Naive thymus-derived CD8-positive, alpha-beta T cell (primary cell): ENCODE results near the gene SH2D1A. TPM values are rescaled to one million over a fixed set of nuclear protein-coding genes. Genes with fewer than 3 reads are reported as not detected.
"Not testable (repeated sequence)": the region's sequence is repeated elsewhere in the genome, so short reads cannot be mapped to it uniquely, and the experiment has no call there.

Experiments used
- ATAC-seq, 2 donors: fragments of 150-1000 bp; cut with Tn5 transposase in 1 of 2; sonication (Bioruptor Pico), chemical (Tn5 transposase) in 1 of 2; 1 replicate in 1 of 2; 2 replicates in 1 of 2; pipeline ENCODE4 v1.10.0; 2021; ENCODE audit warnings: mild to moderate bottlenecking in 2 of 2, moderate library complexity in 2 of 2
- POLR2A ChIA-PET: fragments of 350-600 bp; sonication (Branson Sonifier 250); formaldehyde crosslinking; loops from one replicate; lab custom pipeline; 2021; ENCODE audit warnings: antibody characterized with exemption; lab: Charles Lee
- DNase-seq, 10 donors: peaks; one replicate each; pipeline versions ENCODE4 v3.0.0 to v3.0.0-alpha.2; 2020 to 2022
- H3K27ac Mint-ChIP-seq, 10 donors: one replicate each; pipeline ENCODE4 v1.8.0; 2020 to 2022; ENCODE audit warnings: mild to moderate bottlenecking in 10 of 10, mixed read lengths in 10 of 10, moderate library complexity in 4 of 10, inconsistent platforms in 1 of 10
- H3K27me3 Mint-ChIP-seq, 5 donors: one replicate each; pipeline ENCODE4 v1.8.0; 2021 to 2022; ENCODE audit warnings: mixed read lengths in 5 of 5
- H3K36me3 Mint-ChIP-seq, 3 donors: one replicate each; pipeline ENCODE4 v1.8.0; 2020 to 2022; ENCODE audit warnings: mixed read lengths in 3 of 3, mild to moderate bottlenecking in 2 of 3, inconsistent platforms in 1 of 3
- H3K4me1 Mint-ChIP-seq, 4 donors: one replicate each; pipeline ENCODE4 v1.8.0; 2021 to 2022; ENCODE audit warnings: mixed read lengths in 4 of 4
- H3K4me3 Mint-ChIP-seq, 10 donors: one replicate each; pipeline ENCODE4 v1.8.0; 2020 to 2022; ENCODE audit warnings: mild to moderate bottlenecking in 10 of 10, mixed read lengths in 10 of 10, moderate library complexity in 6 of 10, inconsistent platforms in 1 of 10
- H3K9me3 Mint-ChIP-seq, 9 donors: one replicate each; pipeline ENCODE4 v1.8.0; 2020 to 2022; ENCODE audit warnings: mixed read lengths in 9 of 9, mild to moderate bottlenecking in 3 of 9, inconsistent platforms in 1 of 9, moderate library complexity in 1 of 9
- polyA plus RNA-seq, 3 donors: library from polyadenylated mRNA; unstranded; fragments of 300-500 nt; fragmentation: Illumina TruSeq; gene quantifications; one replicate each; pipeline ENCODE4 v1.2.3, GENCODE V29; 2021
- total RNA-seq, 8 experiments: library from RNA in 2 of 8; stranded (reverse) in 2 of 8; gene quantifications; one replicate each; pipeline ENCODE4 v1.2.3 and lab custom pipeline; 2021 to 2026

Gene SH2D1A
- total and polyA plus RNA-seq, 5 experiments from 2014 or later: 32.4 to 92.7 (median 38.6) TPM

- DNase-seq (no peak), ATAC-seq (no peak)
- Mint-ChIP-seq H3K36me3 (no peaks in the 10 kb centered on the region), H3K9me3 (no peaks in the 10 kb centered on the region), H3K27me3 (no peaks in the 10 kb centered on the region), H3K4me3 (no peak overlapping the region), H3K4me1 (peaks cover 0 to 8% (median 2%) of the 10 kb centered on the region in 4 donors), H3K27ac (peak overlapping the region in 1 of 10 donors; percentile 37)
- POLR2A ChIA-PET: no interaction called here
Measured at GRCh38 chrX:124405868-124406267, 59.5 kb downstream of the SH2D1A start.

DNA sequence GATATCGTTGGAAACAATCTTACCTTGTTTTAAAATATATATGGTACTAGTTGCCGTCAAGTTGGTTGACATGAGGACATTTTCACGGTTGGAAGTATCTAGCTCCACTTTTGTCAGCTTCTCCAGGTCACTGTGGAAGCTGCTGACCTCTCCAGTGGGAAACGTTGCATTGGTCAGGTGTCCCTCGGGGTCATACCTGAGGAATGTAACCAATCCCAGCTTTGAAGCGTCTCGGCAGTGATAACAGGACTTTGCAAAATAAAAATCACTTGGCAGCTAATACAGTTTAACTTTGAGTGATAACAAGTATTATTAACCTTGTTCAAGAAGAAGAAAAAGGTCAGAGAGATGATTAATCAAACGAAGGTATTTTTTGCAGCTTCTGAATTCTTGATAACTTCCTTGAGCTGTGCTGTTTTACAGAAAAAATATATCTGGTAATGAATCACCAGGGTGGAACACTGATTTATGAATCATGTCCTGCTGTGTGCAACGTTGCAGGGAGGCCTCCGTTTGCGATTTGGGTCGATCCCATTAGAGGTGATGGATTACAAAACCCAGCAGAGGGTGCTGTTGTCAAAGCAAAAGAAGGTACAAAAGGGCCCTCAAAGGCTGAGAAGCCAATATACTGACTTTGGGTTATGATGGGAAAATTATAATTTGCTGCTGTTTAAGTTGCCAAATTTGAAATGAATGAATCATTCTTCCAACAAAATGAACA lies 60.1 kb downstream of the SH2D1A start:
- no peak overlapping the region for H3K27ac Mint-ChIP-seq
- peak in 9 of 10 donors; percentile 16 to 67 (median 48) for DNase-seq
- H3K36me3 Mint-ChIP-seq: no peaks in the 10 kb centered on the region
- no peaks in the 10 kb centered on the region for H3K27me3 Mint-ChIP-seq
- peaks cover 0 to 8% (median 2%) of the 10 kb centered on the region in 4 donors for H3K4me1 Mint-ChIP-seq
- H3K4me3 Mint-ChIP-seq: no peak overlapping the region
- ATAC-seq: peak; percentile 61 to 74
- POLR2A ChIA-PET: no interaction called here
- no peaks in the 10 kb centered on the region for H3K9me3 Mint-ChIP-seq

DNA sequence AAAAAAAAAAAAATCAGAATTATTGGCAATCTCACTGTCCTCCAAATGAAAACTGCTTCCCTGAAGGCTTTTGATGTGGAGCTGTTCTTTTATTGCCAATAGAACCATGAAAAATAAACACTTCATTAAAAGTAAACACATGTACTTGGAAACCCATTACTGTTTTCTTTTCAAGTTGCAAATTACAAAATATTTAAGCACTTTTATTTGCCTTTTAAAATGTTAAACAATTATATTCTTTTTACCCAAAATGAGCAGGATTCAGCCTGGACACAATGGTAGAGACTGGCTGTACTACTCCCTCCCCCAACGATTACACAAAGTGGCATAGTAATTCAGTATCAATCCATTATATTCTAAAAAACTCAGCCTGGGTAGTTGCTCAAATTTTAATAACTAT lies 60.9 kb downstream of the SH2D1A start:
- ATAC-seq (no peak), DNase-seq (no peak)
- Mint-ChIP-seq H3K27ac (no peak overlapping the region), H3K27me3 (no peaks in the 10 kb centered on the region), H3K4me3 (no peak overlapping the region), H3K36me3 (no peaks in the 10 kb centered on the region), H3K9me3 (no peaks in the 10 kb centered on the region), H3K4me1 (peaks cover 0 to 8% (median 2%) of the 10 kb centered on the region in 4 donors)
- POLR2A ChIA-PET: no interaction called here

DNA sequence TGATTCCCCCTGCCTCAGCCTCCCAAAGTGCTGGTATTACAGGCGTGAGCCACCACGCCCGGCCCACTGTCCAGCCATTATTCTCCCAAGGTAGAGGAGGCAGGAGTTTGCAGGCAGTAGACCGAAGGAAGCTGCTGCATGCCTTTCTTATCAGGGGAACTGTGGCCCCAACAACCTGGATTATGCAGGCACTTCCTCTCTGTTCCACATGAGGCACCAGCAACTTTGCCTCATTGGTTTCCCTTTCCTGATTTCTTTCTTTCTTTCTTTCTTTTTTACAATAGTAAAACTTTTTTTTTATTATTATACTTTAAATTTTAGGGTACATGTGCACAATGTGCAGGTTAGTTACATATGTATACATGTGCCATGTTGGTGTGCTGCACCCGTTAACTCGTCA lies 62.0 kb downstream of the SH2D1A start:
- H3K4me1 Mint-ChIP-seq, H3K36me3 Mint-ChIP-seq, POLR2A ChIA-PET, DNase-seq, H3K27me3 Mint-ChIP-seq, ATAC-seq, H3K4me3 Mint-ChIP-seq, H3K27ac Mint-ChIP-seq, H3K9me3 Mint-ChIP-seq: not testable (repeated sequence)

- Mint-ChIP-seq H3K9me3 (no peaks in the 10 kb centered on the region), H3K36me3 (peaks cover 0 to 4% (median 4%) of the 10 kb centered on the region in 3 donors), H3K27me3 (no peaks in the 10 kb centered on the region), H3K27ac (no peak overlapping the region), H3K4me3 (no peak overlapping the region), H3K4me1 (no peaks in the 10 kb centered on the region)
- DNase-seq (no peak), ATAC-seq (no peak)
- POLR2A ChIA-PET: no interaction called here
Measured at GRCh38 chrX:124413244-124413643, 66.9 kb downstream of the SH2D1A start.

GRCh38 chrX:124414281-124414680 lies 67.9 kb downstream of the SH2D1A start:
- no peak overlapping the region for H3K27ac Mint-ChIP-seq
- no peaks in the 10 kb centered on the region for H3K9me3 Mint-ChIP-seq
- DNase-seq: no peak
- no peak for ATAC-seq
- no peaks in the 10 kb centered on the region for H3K4me1 Mint-ChIP-seq
- peaks cover 0 to 9% (median 4%) of the 10 kb centered on the region in 3 donors for H3K36me3 Mint-ChIP-seq
- no peaks in the 10 kb centered on the region for H3K27me3 Mint-ChIP-seq
- no peak overlapping the region for H3K4me3 Mint-ChIP-seq
- POLR2A ChIA-PET: no interaction called here

GRCh38 chrX:124415115-124415800 lies 68.9 kb downstream of the SH2D1A start:
- ATAC-seq (no peak), DNase-seq (no peak)
- Mint-ChIP-seq H3K4me3 (no peak overlapping the region), H3K27me3 (no peaks in the 10 kb centered on the region), H3K4me1 (no peaks in the 10 kb centered on the region), H3K9me3 (no peaks in the 10 kb centered on the region), H3K36me3 (peaks cover 0 to 9% (median 4%) of the 10 kb centered on the region in 3 donors), H3K27ac (no peak overlapping the region)
- POLR2A ChIA-PET: no interaction called here

- Mint-ChIP-seq H3K27ac (peak overlapping the region in 2 of 10 donors; percentile 66 to 72), H3K4me1 (no peaks in the 10 kb centered on the region), H3K9me3 (peaks cover 0 to 9% (median 0%) of the 10 kb centered on the region in 9 donors), H3K36me3 (peaks cover 4 to 24% (median 19%) of the 10 kb centered on the region in 3 donors), H3K4me3 (no peak overlapping the region), H3K27me3 (no peaks in the 10 kb centered on the region)
- POLR2A ChIA-PET: no interaction called here
- DNase-seq (no peak), ATAC-seq (no peak)
Measured at GRCh38 chrX:124421898-124422655, 75.7 kb downstream of the SH2D1A start.

Other genes starting within 250 kb of the SH2D1A start
- not detected for gene TEX13D, start 13.9 kb upstream of the SH2D1A start, total RNA-seq
- not detected for gene TEX13D, start 13.9 kb upstream of the SH2D1A start, polyA plus RNA-seq